ENCODE measurements around the gene ADGRA3. TPM values are rescaled to one million over a fixed set of nuclear protein-coding genes. Genes with fewer than 3 reads are reported as not detected.

Gene ADGRA3
- total and polyA plus RNA-seq, 2 experiments from 2014 or later: 16.2 to 73.9 TPM

DNA sequence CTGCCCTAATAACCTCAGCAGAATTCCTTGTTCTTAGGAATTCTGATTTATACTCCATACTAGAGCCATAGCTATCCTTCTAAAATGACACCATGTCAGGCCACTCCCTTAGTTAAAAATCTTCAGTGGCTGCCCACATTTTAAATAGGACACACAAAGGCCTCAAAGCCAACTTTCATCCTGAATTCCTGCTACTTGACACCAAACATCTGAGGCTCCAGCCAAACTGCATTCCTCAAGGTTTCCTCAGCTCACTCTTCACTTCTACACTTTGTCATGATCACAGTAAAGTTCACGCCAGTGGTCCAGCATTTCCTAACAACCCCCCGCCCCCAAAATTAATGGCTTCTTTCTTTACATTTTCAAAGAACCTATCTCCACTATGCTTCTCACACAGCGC is 124.3 kb downstream of the ADGRA3 start (continued):
- TF ChIP-seq, protein P1, sequence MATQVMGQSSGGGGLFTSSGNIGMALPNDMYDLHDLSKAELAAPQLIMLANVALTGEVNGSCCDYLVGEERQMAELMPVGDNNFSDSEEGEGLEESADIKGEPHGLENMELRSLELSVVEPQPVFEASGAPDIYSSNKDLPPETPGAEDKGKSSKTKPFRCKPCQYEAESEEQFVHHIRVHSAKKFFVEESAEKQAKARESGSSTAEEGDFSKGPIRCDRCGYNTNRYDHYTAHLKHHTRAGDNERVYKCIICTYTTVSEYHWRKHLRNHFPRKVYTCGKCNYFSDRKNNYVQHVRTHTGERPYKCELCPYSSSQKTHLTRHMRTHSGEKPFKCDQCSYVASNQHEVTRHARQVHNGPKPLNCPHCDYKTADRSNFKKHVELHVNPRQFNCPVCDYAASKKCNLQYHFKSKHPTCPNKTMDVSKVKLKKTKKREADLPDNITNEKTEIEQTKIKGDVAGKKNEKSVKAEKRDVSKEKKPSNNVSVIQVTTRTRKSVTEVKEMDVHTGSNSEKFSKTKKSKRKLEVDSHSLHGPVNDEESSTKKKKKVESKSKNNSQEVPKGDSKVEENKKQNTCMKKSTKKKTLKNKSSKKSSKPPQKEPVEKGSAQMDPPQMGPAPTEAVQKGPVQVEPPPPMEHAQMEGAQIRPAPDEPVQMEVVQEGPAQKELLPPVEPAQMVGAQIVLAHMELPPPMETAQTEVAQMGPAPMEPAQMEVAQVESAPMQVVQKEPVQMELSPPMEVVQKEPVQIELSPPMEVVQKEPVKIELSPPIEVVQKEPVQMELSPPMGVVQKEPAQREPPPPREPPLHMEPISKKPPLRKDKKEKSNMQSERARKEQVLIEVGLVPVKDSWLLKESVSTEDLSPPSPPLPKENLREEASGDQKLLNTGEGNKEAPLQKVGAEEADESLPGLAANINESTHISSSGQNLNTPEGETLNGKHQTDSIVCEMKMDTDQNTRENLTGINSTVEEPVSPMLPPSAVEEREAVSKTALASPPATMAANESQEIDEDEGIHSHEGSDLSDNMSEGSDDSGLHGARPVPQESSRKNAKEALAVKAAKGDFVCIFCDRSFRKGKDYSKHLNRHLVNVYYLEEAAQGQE (IDR thresholded peaks at IDR 0.05; ENCODE audit: unreplicated experiment): no peak
- TF ChIP-seq CREB1 (CRISPR knock-in tag; IDR thresholded peaks at IDR 0.05; ENCODE audit: low read depth) (no peak), ZNF331 (CRISPR knock-in tag; IDR thresholded peaks at IDR 0.05; ENCODE audit: low read depth) (no peak), STAT1 (IDR thresholded peaks at IDR 0.05; ENCODE audit: unreplicated experiment) (no peak)
- TF ChIP-seq, protein P2, sequence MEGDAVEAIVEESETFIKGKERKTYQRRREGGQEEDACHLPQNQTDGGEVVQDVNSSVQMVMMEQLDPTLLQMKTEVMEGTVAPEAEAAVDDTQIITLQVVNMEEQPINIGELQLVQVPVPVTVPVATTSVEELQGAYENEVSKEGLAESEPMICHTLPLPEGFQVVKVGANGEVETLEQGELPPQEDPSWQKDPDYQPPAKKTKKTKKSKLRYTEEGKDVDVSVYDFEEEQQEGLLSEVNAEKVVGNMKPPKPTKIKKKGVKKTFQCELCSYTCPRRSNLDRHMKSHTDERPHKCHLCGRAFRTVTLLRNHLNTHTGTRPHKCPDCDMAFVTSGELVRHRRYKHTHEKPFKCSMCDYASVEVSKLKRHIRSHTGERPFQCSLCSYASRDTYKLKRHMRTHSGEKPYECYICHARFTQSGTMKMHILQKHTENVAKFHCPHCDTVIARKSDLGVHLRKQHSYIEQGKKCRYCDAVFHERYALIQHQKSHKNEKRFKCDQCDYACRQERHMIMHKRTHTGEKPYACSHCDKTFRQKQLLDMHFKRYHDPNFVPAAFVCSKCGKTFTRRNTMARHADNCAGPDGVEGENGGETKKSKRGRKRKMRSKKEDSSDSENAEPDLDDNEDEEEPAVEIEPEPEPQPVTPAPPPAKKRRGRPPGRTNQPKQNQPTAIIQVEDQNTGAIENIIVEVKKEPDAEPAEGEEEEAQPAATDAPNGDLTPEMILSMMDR (conservative IDR thresholded peaks at IDR 0.05; ENCODE audit: low read depth in 2 of 2): no peak

DNA sequence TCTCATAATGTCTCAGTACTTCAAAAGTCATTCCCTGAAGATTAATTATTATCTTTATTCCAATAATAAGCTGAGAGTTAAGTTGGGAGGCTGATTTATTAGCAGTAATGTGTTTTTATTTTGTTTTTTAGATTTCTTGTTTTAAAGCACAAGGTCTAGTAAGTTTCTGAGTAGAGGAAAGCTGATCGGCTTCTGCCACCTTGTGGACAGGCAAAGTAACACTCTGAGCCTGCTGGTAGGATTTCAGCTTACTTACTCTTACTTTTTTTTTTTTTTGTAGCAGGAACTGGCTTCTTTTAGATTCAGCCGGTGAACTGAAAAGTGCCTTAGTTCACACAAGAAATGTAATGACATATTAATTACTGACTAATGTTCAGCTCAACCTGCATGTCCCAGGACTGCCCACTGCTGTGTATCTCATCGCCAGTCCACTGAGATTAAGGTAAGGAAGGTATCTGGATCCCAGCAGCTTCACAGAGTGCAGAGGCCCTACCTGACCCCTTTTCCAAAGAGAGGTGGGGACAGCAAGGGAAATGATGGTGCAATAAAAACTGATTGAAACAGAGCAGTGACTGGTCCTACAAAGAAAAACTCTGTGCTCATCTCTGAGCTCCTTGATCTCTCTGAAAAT is 126.5 kb downstream of the ADGRA3 start:
- Histone ChIP-seq H4K20me1 (replicated peaks; ENCODE audit: insufficient read depth) (no peaks in the 10 kb centered on the region), H3K4me1 (ENCODE audit: insufficient read depth) (no peaks in the 10 kb centered on the region), H3K4me3 (no peak overlapping the region), H3K4me2 (no peak overlapping the region), H3K27me3 (ENCODE audit: insufficient read depth) (no peaks in the 10 kb centered on the region), H3F3A (replicated peaks; ENCODE audit: low read depth) (no peaks in the 10 kb centered on the region), H2AFZ (no peak overlapping the region), H3K36me3 (ENCODE audit: insufficient read depth) (peaks cover 11% of the 10 kb centered on the region; the same call in 1 of the 2 replicates), H3K79me2 (replicated peaks; ENCODE audit: insufficient read depth) (no peaks in the 10 kb centered on the region), H3K27ac (ENCODE audit: low read depth) (no peak overlapping the region), H3K9me2 (ENCODE audit: insufficient read depth) (no peaks in the 10 kb centered on the region)
- Mint-ChIP-seq H3K9me3 (no peaks in the 10 kb centered on the region; the same call in 2 of the 3 replicates), H3K36me3 (ENCODE audit: low read depth) (peaks cover 29% of the 10 kb centered on the region), H3K27ac (0 out of 2 replicates have a peak overlapping the region, but pooled peaks have one; percentile 53), H3K4me1 (no peaks in the 10 kb centered on the region), H3K27me3 (ENCODE audit: insufficient read depth, low read depth, poor library complexity) (no peaks in the 10 kb centered on the region), H3K4me3 (no peak overlapping the region)
- TF ChIP-seq, protein P2 (conservative IDR thresholded peaks at IDR 0.05; ENCODE audit: low read depth in 2 of 2): peak; percentile 86 to 95
- TF ChIP-seq STAT1 (IDR thresholded peaks at IDR 0.05; ENCODE audit: unreplicated experiment) (no peak), CREB1 (CRISPR knock-in tag; IDR thresholded peaks at IDR 0.05; ENCODE audit: low read depth) (no peak)
- ATAC-seq: peak; percentile 76
- DNase-seq (ENCODE audit: low spot score): peak; percentile 80

Measured in GM23338 (cell line).